ENCODE results near the gene EPS8L2. TPM values are rescaled to one million over a fixed set of nuclear protein-coding genes. Genes with fewer than 3 reads are reported as not detected.

The EPS8L2 gene
- total and polyA plus RNA-seq, 2 experiments from 2014 or later: 157 to 310 TPM

GRCh38 chr11:701741-702461 is 4.1 kb upstream of the EPS8L2 start:
- peaks cover 56% of the 10 kb centered on the region for H3K79me2 ChIP-seq
- H3K27me3 ChIP-seq: no peaks in the 10 kb centered on the region
- no peaks in the 10 kb centered on the region for H3K9me3 ChIP-seq (ENCODE audit: low read depth)
- H3K9me2 ChIP-seq (replicated peaks; ENCODE audit: insufficient read depth): no peaks in the 10 kb centered on the region
- H3K4me2 ChIP-seq: no peak overlapping the region
- H3K36me3 ChIP-seq (replicated peaks; ENCODE audit: insufficient read depth, low read depth): no peaks in the 10 kb centered on the region
- peaks cover 23% of the 10 kb centered on the region for H3K4me1 ChIP-seq (ENCODE audit: insufficient read depth)
- WGBS (ENCODE audit: low lambda C conversion rate, missing lambda C conversion rate): 96% methylated on average over 22 of the region's 22 CpGs
- H2AFZ ChIP-seq: no peak overlapping the region
- no peaks in the 10 kb centered on the region for H4K20me1 ChIP-seq (ENCODE audit: insufficient read depth, poor library complexity, severe bottlenecking)
- DNase-seq (ENCODE audit: low spot score): no peak
- no peak overlapping the region for H3K4me3 ChIP-seq
- H3K27ac ChIP-seq: no peak overlapping the region
- TF ChIP-seq CTCF (IDR thresholded peaks at IDR 0.05; ENCODE audit: poor library complexity) (no peak), EZH2 (IDR thresholded peaks at IDR 0.05; ENCODE audit: borderline replicate concordance) (no peak), EZH2phosphoT487 (IDR thresholded peaks at IDR 0.05; ENCODE audit: low read depth, severe bottlenecking, unreplicated experiment) (no peak)

GRCh38 chr11:702462-703461 is 3.3 kb upstream of the EPS8L2 start:
- H3K4me1 ChIP-seq (ENCODE audit: insufficient read depth): peaks cover 24% of the 10 kb centered on the region
- 95% methylated on average over 26 of the region's 26 CpGs for WGBS (ENCODE audit: low lambda C conversion rate, missing lambda C conversion rate)
- H4K20me1 ChIP-seq (ENCODE audit: insufficient read depth, poor library complexity, severe bottlenecking): no peaks in the 10 kb centered on the region

GRCh38 chr11:703506-703905 is 2.5 kb upstream of the EPS8L2 start:
- no peak overlapping the region for H2AFZ ChIP-seq
- H3K4me3 ChIP-seq: no peak overlapping the region
- no peaks in the 10 kb centered on the region for H3K36me3 ChIP-seq (replicated peaks; ENCODE audit: insufficient read depth, low read depth)
- no peaks in the 10 kb centered on the region for H3K27me3 ChIP-seq
- whole genome bisulfite sequencing (ENCODE audit: low lambda C conversion rate, missing lambda C conversion rate): 89% methylated on average over 9 of the region's 9 CpGs
- DNase-seq (ENCODE audit: low spot score): no peak
- H4K20me1 ChIP-seq (ENCODE audit: insufficient read depth, poor library complexity, severe bottlenecking): no peaks in the 10 kb centered on the region
- no peaks in the 10 kb centered on the region for H3K9me2 ChIP-seq (replicated peaks; ENCODE audit: insufficient read depth)
- H3K9me3 ChIP-seq (ENCODE audit: low read depth): no peaks in the 10 kb centered on the region
- H3K79me2 ChIP-seq: peaks cover 54% of the 10 kb centered on the region
- TF ChIP-seq EZH2phosphoT487 (IDR thresholded peaks at IDR 0.05; ENCODE audit: low read depth, severe bottlenecking, unreplicated experiment) (no peak), CTCF (IDR thresholded peaks at IDR 0.05; ENCODE audit: poor library complexity) (no peak), EZH2 (IDR thresholded peaks at IDR 0.05; ENCODE audit: borderline replicate concordance) (no peak)
- H3K27ac ChIP-seq: no peak overlapping the region
- no peak overlapping the region for H3K4me2 ChIP-seq
- peaks cover 32% of the 10 kb centered on the region for H3K4me1 ChIP-seq (ENCODE audit: insufficient read depth)

More at GRCh38 chr11:702462-703461, 3.3 kb upstream of the EPS8L2 start:
- H3K27ac ChIP-seq: no peak overlapping the region
- no peak for DNase-seq (ENCODE audit: low spot score)
- no peak overlapping the region for H3K4me2 ChIP-seq
- H3K4me3 ChIP-seq: no peak overlapping the region
- H2AFZ ChIP-seq: no peak overlapping the region
- H3K79me2 ChIP-seq: peaks cover 52% of the 10 kb centered on the region
- no peaks in the 10 kb centered on the region for H3K36me3 ChIP-seq (replicated peaks; ENCODE audit: insufficient read depth, low read depth)
- TF ChIP-seq EZH2phosphoT487 (IDR thresholded peaks at IDR 0.05; ENCODE audit: low read depth, severe bottlenecking, unreplicated experiment): no peak
- no peak for TF ChIP-seq EZH2 (IDR thresholded peaks at IDR 0.05; ENCODE audit: borderline replicate concordance)
- TF ChIP-seq CTCF (IDR thresholded peaks at IDR 0.05; ENCODE audit: poor library complexity): no peak
- H3K27me3 ChIP-seq: no peaks in the 10 kb centered on the region
- H3K9me3 ChIP-seq (ENCODE audit: low read depth): no peaks in the 10 kb centered on the region
- no peaks in the 10 kb centered on the region for H3K9me2 ChIP-seq (replicated peaks; ENCODE audit: insufficient read depth)

All from hepatocyte (in vitro differentiated cells).